Mesodermal cell (in vitro differentiated cells): ENCODE results near the gene RRBP1.

Source experiments
- H3K27ac ChIP-seq: 2 replicates; pipeline ENCODE4 v1.7.0; 2013; ENCODE audit warnings: mild to moderate bottlenecking, low read depth, low read length, moderate library complexity; ENCODE audit not compliant: severe bottlenecking
- H3K36me3 ChIP-seq: 2 replicates; pipeline ENCODE4 v1.7.1; 2013; ENCODE audit warnings: mild to moderate bottlenecking, low read length, moderate library complexity; ENCODE audit not compliant: control insufficient read depth, insufficient read depth
- H3K4me1 ChIP-seq: one replicate; pipeline ENCODE4 v1.7.1; 2013; ENCODE audit warnings: mild to moderate bottlenecking, low read length; ENCODE audit not compliant: insufficient read depth, control insufficient read depth, poor library complexity, severe bottlenecking
- H3K4me3 ChIP-seq: 2 replicates; pipeline ENCODE4 v1.7.0; 2013; ENCODE audit warnings: low read length, control low read depth, mild to moderate bottlenecking; ENCODE audit not compliant: insufficient read depth, poor library complexity, severe bottlenecking; ENCODE audit errors: extremely low read depth
- H3K9me3 ChIP-seq: 2 replicates; pipeline ENCODE4 v1.7.1; 2013; ENCODE audit warnings: mild to moderate bottlenecking, low read length, moderate library complexity; ENCODE audit not compliant: control insufficient read depth
- WGBS, 2 experiments: methylation state at CpG; one replicate each; pipeline ENCODE4 v1.1.5; 2013; ENCODE audit warnings: missing lambda C conversion rate in 2 of 2; ENCODE audit not compliant: insufficient coverage in 2 of 2; 5-methylcytosine and 5-hydroxymethylcytosine counted together

The RRBP1 gene

DNA sequence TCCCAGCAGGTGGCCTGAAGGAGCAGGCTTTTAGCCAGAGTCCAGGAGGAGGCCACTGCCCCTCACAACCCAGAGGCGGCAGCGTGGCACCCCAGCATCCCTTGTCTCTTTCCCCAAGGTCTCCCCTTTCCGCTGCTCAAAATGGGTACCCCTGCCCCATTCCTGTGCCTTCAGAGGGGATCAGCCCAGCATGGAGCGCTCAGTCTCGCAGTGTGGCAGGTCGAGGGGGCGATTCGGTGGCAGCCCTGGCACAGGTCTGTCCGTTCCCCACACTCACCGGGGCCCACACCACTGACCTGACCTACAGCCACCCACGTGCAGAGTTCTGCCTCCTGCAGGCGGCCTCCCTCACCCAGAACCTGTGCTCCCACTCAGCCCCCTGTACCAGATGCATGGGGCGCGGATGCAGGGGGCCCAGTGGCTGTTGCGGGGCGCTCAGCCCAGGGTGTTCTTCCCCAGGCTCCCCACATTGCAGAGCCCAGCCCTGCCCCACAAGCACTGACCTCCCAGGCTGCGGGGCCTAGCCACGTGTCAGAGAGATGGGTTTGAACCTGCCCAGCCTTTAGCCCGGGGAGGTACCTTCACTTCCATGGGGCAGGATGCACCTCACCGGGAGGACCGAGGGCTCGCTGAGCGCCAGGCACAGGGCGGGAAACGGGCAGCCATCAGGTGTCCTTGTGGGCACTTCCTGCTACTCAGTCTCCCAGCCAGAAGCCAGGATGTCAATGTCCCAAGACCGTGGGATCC, 70.3 kb downstream of the RRBP1 start:
- Histone ChIP-seq H3K9me3 (no peaks in the 10 kb centered on the region), H3K36me3 (peaks cover 64% of the 10 kb centered on the region), H3K27ac (peak overlapping the region; percentile 66), H3K4me3 (no peak overlapping the region), H3K4me1 (peaks cover 3% of the 10 kb centered on the region)
- 91 to 94% methylated on average over 20 to 25 of the region's 26 CpGs for WGBS, 2 experiments

DNA sequence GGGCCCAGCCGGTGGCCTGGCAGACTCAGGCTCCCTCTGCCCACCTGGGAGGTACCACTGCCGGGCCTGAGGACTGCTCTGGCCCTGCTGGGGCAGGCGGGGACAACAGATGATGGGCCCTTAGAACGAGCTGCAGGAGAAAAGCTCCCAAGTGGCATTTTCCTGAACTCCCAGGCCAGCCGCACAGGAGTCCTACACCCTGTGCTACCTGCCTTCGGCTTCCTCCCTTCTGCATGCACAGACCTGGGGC, 70.8 kb downstream of the RRBP1 start:
- H3K4me3 ChIP-seq = no peak overlapping the region

DNA sequence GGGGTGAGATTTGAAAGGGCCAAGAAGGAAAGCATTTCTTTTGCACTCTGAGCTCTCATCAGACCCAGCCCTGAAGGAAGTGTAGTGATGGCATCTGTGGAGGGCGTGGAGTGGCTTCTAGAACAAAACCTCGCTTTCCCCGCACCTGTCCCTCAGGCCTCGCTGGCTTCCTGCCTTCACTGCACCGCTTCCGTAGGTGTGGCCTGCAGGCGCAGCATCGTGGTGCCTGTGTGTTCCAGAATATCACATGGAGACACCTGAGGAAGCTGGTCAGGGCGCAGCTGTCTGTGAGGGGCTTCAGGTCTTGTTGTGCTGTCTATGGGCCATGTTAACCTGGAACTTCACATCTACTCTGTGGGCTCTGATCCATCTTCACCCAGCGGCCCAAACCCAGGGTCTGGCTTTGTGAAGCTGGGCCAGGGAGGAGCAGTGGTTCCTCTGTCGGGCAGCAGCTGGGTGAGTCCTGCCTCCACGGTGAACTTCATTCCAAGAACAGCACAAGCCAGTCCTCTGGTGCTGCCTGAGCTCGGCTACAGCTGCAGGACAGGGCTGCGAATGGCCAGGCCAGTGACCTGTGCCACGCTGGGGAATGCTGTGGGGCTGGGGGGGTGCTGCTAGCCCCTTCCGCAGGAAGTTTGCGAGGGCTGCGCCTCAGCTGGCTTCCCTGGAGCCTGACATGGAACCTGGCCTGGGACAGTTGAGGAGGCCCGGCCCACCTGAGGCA, 71.3 kb downstream of the RRBP1 start:
- peaks cover 64% of the 10 kb centered on the region for H3K36me3 ChIP-seq
- 93 to 95% methylated on average over 17 of the region's 19 CpGs for WGBS, 2 experiments
- H3K4me1 ChIP-seq = peaks cover 3% of the 10 kb centered on the region
- H3K9me3 ChIP-seq = no peaks in the 10 kb centered on the region
- no peak overlapping the region for H3K4me3 ChIP-seq
- H3K27ac ChIP-seq = no peak overlapping the region

More for the DNA sequence above, 70.8 kb downstream of the RRBP1 start:
- peaks cover 3% of the 10 kb centered on the region for H3K4me1 ChIP-seq
- WGBS, 2 experiments = 72 to 76% methylated on average over 6 of the region's 6 CpGs
- peaks cover 64% of the 10 kb centered on the region for H3K36me3 ChIP-seq
- H3K27ac ChIP-seq = no peak overlapping the region
- no peaks in the 10 kb centered on the region for H3K9me3 ChIP-seq

DNA sequence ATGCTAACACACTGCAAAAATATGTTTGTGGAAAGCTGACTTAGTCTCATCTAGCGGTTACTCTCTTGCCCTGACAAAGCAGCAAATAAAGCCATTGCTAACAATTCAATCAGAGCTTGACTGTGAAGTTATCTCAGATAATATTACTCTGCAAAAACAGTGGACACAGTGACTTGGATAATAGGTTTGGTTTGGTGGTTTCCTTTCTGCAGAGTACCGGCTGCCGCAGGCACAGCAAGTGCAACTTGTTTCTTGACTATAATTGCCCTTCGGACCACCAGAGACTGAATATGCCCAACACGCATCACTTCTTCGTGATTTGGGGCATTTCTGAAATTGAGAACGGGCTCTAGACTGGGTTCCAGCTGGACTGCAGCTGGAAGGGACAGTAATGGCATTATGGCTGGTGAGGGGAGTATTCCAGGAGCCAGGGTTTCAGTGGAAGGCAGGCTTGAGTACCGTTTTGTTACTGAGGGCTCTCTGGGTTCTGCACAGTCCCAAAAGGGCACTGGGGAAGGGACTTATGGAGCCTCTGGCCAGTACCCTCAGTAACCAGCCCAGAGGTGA, 72.1 kb downstream of the RRBP1 start:
- 90 to 94% methylated on average over 7 to 8 of the region's 8 CpGs for WGBS, 2 experiments
- Histone ChIP-seq H3K9me3 (no peaks in the 10 kb centered on the region), H3K4me3 (no peak overlapping the region), H3K4me1 (peaks cover 3% of the 10 kb centered on the region), H3K27ac (no peak overlapping the region), H3K36me3 (peaks cover 63% of the 10 kb centered on the region)

DNA sequence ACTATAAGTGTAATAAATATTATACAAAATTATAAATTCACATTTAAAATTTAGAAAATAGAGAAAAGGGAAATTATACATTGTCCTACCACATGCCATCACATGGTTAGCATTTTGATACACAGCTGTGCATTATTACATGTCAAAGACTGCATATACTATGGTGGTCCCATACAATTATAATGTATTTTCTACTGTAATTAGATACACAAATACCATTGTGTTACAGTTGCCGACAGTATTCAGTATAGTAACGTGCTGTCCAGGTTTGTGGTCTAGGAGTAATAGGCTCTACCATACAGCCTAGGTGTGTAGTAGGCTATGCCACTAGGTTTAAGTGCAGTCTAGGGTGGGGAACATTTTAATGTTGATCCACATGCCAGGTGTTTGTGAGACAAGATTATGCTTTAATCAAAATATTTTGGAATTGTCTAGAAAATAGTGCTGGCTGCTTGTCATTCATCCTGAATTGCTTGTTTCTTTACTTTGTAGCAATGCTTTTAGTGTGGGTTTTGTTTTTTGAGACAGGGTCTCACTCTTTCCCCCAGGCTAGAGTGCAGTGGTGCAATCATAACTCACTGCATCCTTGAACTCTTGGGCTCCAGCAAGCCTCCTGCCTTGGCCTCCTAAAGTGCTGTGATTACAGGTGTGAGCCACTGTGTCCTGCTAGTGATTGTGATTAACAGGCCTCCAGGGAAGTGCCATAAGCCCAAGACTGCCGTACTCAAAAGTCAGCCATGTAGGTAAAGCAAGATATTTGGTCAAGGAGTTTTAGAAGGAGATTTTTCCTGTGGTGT, 73.1 kb downstream of the RRBP1 start:
- H3K9me3 ChIP-seq = no peaks in the 10 kb centered on the region
- H3K4me3 ChIP-seq = no peak overlapping the region
- peaks cover under 1% of the 10 kb centered on the region for H3K4me1 ChIP-seq
- no peak overlapping the region for H3K27ac ChIP-seq
- H3K36me3 ChIP-seq = peaks cover 64% of the 10 kb centered on the region
- 88 to 90% methylated on average over 2 to 3 of the region's 3 CpGs for WGBS, 2 experiments

DNA sequence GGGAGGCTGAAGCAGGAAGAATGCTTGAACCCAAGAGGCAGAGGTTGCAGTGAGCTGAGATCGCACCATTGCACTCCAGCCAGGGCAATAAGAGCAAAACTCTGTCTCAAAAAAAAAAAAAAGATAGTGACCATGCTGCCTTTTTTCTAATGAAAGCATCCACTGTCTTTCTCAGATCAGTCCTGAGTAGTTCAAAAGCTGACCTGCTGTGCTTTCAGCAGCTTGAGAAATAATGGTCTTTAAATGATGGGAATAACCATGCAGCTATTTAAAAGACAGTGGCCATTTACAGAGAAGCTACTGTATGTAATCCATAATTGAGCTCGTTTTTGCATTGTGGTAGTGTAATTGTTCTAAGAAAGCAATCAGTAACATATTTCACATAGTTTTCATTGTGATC, 76.0 kb downstream of the RRBP1 start:
- WGBS, 2 experiments = 83% methylated on average over 1 of the region's 2 CpGs; no CpG with 5 or more reads in 1 of the 2 experiments
- Histone ChIP-seq H3K36me3 (peaks cover 83% of the 10 kb centered on the region), H3K4me1 (no peaks in the 10 kb centered on the region), H3K9me3 (no peaks in the 10 kb centered on the region), H3K27ac (no peak overlapping the region), H3K4me3 (no peak overlapping the region)

DNA sequence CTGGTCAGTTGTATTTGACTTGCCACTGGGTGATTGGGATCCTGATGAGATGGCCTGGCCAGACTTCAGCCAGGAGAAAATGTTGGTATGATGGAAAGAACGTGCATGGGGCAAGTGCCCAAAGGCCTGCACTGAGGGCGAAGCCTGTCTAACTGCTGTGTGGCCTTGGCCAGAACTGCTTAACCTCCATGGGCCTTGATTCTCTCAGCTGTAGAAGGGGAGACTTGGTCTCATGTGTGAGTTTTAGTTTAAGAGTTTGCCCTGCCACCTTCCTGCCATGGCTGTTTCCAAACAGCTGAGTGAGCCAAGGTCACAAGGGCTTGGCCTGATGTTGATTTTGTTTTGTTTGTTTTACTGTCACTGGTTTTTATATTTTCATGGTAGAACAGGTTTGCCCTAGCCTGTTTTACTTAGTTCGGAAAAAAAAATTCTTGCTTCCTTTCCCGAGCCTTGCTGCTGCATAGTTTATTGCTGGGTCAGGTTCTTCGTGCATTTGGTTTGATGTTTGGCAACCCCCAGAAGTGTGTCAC, 76.8 kb downstream of the RRBP1 start:
- H3K4me3 ChIP-seq = no peak overlapping the region
- WGBS, 2 experiments = 93 to 95% methylated on average over 5 of the region's 5 CpGs
- H3K9me3 ChIP-seq = no peaks in the 10 kb centered on the region
- no peak overlapping the region for H3K27ac ChIP-seq
- H3K4me1 ChIP-seq = no peaks in the 10 kb centered on the region
- peaks cover 83% of the 10 kb centered on the region for H3K36me3 ChIP-seq

DNA sequence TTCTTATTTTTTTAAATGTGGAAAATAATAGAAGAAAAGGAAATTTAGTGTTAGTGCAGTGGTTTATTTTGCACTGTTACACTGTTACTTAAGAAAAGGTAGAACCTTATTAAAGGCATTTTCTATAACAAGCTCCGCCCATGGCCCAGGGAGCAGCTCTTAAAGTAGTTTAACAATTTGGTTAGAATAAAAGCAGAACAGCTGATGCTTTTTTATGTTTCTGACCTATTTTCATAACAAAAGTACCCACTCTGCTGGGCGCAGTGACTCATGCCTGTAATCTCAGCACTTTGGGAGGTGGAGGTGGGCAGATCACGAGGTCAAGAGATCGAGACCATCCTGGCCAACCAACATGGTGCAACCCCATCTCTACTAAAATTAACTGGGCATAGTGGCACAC, 79.5 kb downstream of the RRBP1 start:
- H3K9me3 ChIP-seq = no peaks in the 10 kb centered on the region
- H3K36me3 ChIP-seq = peaks cover 86% of the 10 kb centered on the region
- no peak overlapping the region for H3K4me3 ChIP-seq
- WGBS, 2 experiments = 100% methylated on average over 3 of the region's 4 CpGs; no CpG with 5 or more reads in 1 of the 2 experiments
- H3K4me1 ChIP-seq = no peaks in the 10 kb centered on the region
- H3K27ac ChIP-seq = no peak overlapping the region

DNA sequence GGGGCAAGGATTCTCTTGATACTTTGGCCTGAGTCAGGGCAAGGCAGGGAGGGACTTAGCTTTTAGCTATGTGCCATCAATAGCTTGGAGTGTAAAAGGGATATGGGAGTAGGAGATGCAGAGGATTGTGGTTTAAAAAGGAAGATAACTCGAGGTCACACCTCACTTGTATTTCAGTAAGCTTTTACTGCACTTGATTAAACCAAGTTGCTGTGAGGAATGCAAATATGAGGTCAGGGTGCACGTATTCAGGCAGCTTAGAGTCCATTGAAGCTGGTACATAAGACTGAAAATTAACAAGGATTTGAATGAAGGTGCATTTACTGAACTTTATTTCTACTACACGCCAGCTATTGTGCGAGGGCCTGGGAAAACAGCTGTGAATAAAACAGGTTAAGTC, 80.1 kb downstream of the RRBP1 start:
- Histone ChIP-seq H3K4me3 (no peak overlapping the region), H3K9me3 (no peaks in the 10 kb centered on the region), H3K27ac (no peak overlapping the region), H3K4me1 (no peaks in the 10 kb centered on the region), H3K36me3 (peaks cover 85% of the 10 kb centered on the region)
- WGBS, 2 experiments = 70 to 88% methylated on average over 3 to 4 of the region's 4 CpGs

DNA sequence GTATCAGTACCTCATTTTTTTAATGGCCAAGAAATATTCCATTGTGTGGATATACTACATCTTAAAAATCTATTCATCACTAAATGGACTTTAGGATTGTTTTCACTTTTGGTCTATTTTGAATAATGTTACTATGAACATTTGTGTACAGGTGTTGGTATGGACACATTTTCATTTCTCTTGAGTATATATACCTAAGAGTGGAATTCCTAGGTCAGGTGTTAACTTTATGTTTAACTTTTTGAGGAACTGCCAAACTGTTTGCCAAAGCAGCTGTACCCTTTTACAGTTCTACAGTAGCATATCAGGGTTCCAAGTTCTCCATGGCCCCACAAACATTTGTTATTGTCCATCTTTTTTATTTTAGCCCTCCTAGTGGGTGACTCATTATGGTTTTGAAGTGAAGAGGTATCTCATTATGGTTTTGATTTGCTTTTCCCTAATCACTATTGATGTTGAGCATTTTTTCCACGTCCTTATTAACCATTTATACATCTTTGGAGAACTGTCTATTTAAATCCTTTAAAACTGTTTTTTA, 84.0 kb downstream of the RRBP1 start:
- Histone ChIP-seq H3K4me1 (peaks cover 8% of the 10 kb centered on the region), H3K9me3 (no peaks in the 10 kb centered on the region), H3K27ac (no peak overlapping the region), H3K4me3 (no peak overlapping the region), H3K36me3 (peaks cover 50% of the 10 kb centered on the region)
- no CpG with 5 or more reads among the region's 1 CpG for WGBS, 2 experiments
